ENCODE results near the gene MAU2. TPM values are rescaled to one million over a fixed set of nuclear protein-coding genes. Genes with fewer than 3 reads are reported as not detected.

Gene MAU2
- total and polyA plus RNA-seq, 4 donors: 7.5 to 31.0 (median 17.9) TPM

GRCh38 chr19:19382118-19382517, 61.5 kb downstream of the MAU2 start:
- Histone ChIP-seq H3K9ac (ENCODE audit: low read depth in 1 of 2, low read length in 2 of 2) (no peak overlapping the region), H3K9me3 (ENCODE audit: control insufficient read depth in 4 of 4, low read length in 3 of 4) (no peaks in the 10 kb centered on the region), H3K4me1 (ENCODE audit: control insufficient read depth in 4 of 4, insufficient read depth in 4 of 4, low read length in 3 of 4) (peaks cover 3 to 12% (median 9%) of the 10 kb centered on the region in 4 donors), H3K36me3 (ENCODE audit: control insufficient read depth in 4 of 4, insufficient read depth in 3 of 4, low read depth in 1 of 4, low read length in 3 of 4) (no peaks in the 10 kb centered on the region), H3K27ac (ENCODE audit: low read depth in 1 of 2, low read length in 2 of 2) (no peak overlapping the region), H3K4me3 (ENCODE audit: low read depth in 1 of 3, low read length in 3 of 3) (no peak overlapping the region), H3K27me3 (ENCODE audit: control insufficient read depth in 4 of 4, insufficient read depth in 4 of 4, low read length in 3 of 4) (no peaks in the 10 kb centered on the region)
- 93% methylated on average over 8 of the region's 8 CpGs for WGBS
- DNase-seq (ENCODE audit: low spot score): no peak
- TF ChIP-seq, protein P1, sequence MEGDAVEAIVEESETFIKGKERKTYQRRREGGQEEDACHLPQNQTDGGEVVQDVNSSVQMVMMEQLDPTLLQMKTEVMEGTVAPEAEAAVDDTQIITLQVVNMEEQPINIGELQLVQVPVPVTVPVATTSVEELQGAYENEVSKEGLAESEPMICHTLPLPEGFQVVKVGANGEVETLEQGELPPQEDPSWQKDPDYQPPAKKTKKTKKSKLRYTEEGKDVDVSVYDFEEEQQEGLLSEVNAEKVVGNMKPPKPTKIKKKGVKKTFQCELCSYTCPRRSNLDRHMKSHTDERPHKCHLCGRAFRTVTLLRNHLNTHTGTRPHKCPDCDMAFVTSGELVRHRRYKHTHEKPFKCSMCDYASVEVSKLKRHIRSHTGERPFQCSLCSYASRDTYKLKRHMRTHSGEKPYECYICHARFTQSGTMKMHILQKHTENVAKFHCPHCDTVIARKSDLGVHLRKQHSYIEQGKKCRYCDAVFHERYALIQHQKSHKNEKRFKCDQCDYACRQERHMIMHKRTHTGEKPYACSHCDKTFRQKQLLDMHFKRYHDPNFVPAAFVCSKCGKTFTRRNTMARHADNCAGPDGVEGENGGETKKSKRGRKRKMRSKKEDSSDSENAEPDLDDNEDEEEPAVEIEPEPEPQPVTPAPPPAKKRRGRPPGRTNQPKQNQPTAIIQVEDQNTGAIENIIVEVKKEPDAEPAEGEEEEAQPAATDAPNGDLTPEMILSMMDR (IDR thresholded peaks at IDR 0.05; ENCODE audit: low read depth, low read length, missing input control): no peak
- TF ChIP-seq FOXA2 (IDR thresholded peaks at IDR 0.05): no peak
- TF ChIP-seq FOXA1 (IDR thresholded peaks at IDR 0.05): no peak
- no peak for TF ChIP-seq HNF4G (IDR thresholded peaks at IDR 0.05)
- no peak for TF ChIP-seq JUND (IDR thresholded peaks at IDR 0.05)
- no peak for TF ChIP-seq RAD21 (IDR thresholded peaks at IDR 0.05)
- TF ChIP-seq, protein P2, sequence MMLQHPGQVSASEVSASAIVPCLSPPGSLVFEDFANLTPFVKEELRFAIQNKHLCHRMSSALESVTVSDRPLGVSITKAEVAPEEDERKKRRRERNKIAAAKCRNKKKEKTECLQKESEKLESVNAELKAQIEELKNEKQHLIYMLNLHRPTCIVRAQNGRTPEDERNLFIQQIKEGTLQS (IDR thresholded peaks at IDR 0.05): no peak
- TF ChIP-seq RXRA (IDR thresholded peaks at IDR 0.05): no peak
- no peak for TF ChIP-seq TAF1 (conservative IDR thresholded peaks at IDR 0.05)

- WGBS: 79% methylated on average over 13 of the region's 13 CpGs
- no peak for DNase-seq (ENCODE audit: low spot score)
- Histone ChIP-seq H3K27me3 (ENCODE audit: control insufficient read depth in 4 of 4, insufficient read depth in 4 of 4, low read length in 3 of 4) (no peaks in the 10 kb centered on the region), H3K36me3 (ENCODE audit: control insufficient read depth in 4 of 4, insufficient read depth in 3 of 4, low read depth in 1 of 4, low read length in 3 of 4) (no peaks in the 10 kb centered on the region), H3K9ac (ENCODE audit: low read depth in 1 of 2, low read length in 2 of 2) (peak overlapping the region; percentile 10 to 66), H3K4me1 (ENCODE audit: control insufficient read depth in 4 of 4, insufficient read depth in 4 of 4, low read length in 3 of 4) (peaks cover 5 to 25% (median 19%) of the 10 kb centered on the region in 4 donors), H3K27ac (ENCODE audit: low read depth in 1 of 2, low read length in 2 of 2) (no peak overlapping the region), H3K4me3 (ENCODE audit: low read depth in 1 of 3, low read length in 3 of 3) (peak overlapping the region in 1 of 3 donors; percentile 63), H3K9me3 (ENCODE audit: control insufficient read depth in 4 of 4, low read length in 3 of 4) (no peaks in the 10 kb centered on the region)
- TF ChIP-seq HNF4A (conservative IDR thresholded peaks at IDR 0.05) (no peak), HNF4G (IDR thresholded peaks at IDR 0.05) (no peak), EGR1 (IDR thresholded peaks at IDR 0.05; ENCODE audit: low read depth in 2 of 2) (no peak), FOXA1 (IDR thresholded peaks at IDR 0.05) (no peak), RAD21 (IDR thresholded peaks at IDR 0.05) (no peak)
- TF ChIP-seq, protein P3, sequence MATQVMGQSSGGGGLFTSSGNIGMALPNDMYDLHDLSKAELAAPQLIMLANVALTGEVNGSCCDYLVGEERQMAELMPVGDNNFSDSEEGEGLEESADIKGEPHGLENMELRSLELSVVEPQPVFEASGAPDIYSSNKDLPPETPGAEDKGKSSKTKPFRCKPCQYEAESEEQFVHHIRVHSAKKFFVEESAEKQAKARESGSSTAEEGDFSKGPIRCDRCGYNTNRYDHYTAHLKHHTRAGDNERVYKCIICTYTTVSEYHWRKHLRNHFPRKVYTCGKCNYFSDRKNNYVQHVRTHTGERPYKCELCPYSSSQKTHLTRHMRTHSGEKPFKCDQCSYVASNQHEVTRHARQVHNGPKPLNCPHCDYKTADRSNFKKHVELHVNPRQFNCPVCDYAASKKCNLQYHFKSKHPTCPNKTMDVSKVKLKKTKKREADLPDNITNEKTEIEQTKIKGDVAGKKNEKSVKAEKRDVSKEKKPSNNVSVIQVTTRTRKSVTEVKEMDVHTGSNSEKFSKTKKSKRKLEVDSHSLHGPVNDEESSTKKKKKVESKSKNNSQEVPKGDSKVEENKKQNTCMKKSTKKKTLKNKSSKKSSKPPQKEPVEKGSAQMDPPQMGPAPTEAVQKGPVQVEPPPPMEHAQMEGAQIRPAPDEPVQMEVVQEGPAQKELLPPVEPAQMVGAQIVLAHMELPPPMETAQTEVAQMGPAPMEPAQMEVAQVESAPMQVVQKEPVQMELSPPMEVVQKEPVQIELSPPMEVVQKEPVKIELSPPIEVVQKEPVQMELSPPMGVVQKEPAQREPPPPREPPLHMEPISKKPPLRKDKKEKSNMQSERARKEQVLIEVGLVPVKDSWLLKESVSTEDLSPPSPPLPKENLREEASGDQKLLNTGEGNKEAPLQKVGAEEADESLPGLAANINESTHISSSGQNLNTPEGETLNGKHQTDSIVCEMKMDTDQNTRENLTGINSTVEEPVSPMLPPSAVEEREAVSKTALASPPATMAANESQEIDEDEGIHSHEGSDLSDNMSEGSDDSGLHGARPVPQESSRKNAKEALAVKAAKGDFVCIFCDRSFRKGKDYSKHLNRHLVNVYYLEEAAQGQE (IDR thresholded peaks at IDR 0.05): no peak
These were observed 63.9 kb downstream of the MAU2 start for GRCh38 chr19:19384486-19384885.
